A673 (cell line): ENCODE data around the gene TSPAN12.
"Not testable (repeated sequence)": the region's sequence is repeated elsewhere in the genome, so short reads cannot be mapped to it uniquely, and the experiment has no call there.

Source experiments
- CTCF ChIP-seq: fragments of 300-800, 200-600 bp; sonication (generic); conservative IDR thresholded peaks from 2 replicates; pipeline ENCODE4 v1.5.1; 2017; ENCODE audit warnings: low read depth, mild to moderate bottlenecking, antibody characterized with exemption, low read length, moderate library complexity, mixed read lengths
- EZH2 ChIP-seq: fragments of 200-600 bp; sonication (generic); IDR thresholded peaks from 2 replicates; pipeline ENCODE4 v1.6.1; 2017; ENCODE audit warnings: borderline replicate concordance, low read depth, mild to moderate bottlenecking, mixed read lengths, antibody characterized with exemption, low read length; ENCODE audit not compliant: poor library complexity, severe bottlenecking

- not testable (repeated sequence) for TF ChIP-seq CTCF, EZH2
These were observed 37.3 kb upstream of the TSPAN12 start for GRCh38 chr7:120895253-120895652.
